GM18873 (cell line): ENCODE measurements around the gene GNAI3.

Experiments used
- ATAC-seq: cut with Tn5 transposase; IDR thresholded peaks from one replicate; pipeline ENCODE4 v1.9.1; 2021; ENCODE audit warnings: mild to moderate bottlenecking, moderate library complexity, moderate number of reproducible peaks; ENCODE audit not compliant: unreplicated experiment, low FRiP score

GNAI3 gene

DNA sequence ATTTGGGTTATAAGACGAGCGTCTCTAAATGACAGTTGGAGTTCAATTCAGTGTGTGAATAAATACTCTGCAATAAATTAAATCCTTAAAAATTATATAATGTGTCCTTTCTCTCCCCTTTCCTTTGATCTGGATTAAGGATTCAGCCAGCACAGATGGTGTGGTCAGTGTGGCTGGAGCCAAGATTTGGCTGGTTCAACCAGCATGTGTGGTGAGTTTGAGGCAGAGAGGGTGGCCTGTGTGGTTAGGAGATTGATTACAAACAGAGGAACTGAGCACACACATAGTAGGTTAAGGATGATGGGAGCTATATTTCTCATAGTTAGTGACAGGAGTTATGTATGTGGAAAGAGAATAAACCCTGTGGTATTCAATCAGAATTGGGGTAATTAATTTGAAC, 24.7 kb upstream of the GNAI3 start:
- no peak for ATAC-seq

DNA sequence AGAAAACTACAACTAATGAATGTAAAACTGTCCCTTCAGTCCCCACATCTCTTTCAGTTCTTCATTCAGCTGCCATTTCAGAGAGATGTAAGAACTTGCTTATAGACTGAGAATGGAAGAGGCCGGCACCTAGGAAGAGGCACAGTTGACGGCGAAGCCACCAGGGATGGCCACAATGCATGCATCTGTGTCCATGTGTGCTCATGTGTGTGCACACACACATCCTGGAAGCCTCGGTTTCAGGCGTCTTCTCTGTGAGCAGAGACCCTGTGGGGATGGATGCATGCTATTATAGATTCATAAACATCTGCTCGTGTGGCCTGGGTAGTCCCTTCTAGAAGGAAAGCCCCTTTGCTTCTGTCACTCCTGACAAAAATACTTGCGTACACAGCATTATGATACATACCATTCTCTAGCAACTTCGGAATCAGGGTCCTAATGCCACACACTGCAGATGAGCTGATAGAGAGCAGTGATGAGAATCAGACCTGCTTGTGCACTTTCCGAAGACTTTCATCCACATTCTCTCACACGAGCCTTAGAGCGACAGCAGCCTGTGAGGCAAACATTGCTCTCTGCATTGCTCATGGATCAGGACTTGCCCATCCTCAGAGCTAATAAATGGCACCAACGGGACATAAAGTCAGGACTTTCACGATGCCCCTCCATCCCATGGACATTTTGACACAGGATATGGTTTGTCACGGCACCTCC, 21.2 kb upstream of the GNAI3 start:
- ATAC-seq: peak; percentile 81

- ATAC-seq: no peak
These were observed 20.3 kb upstream of the GNAI3 start for GRCh38 chr1:109527846-109528695.

DNA sequence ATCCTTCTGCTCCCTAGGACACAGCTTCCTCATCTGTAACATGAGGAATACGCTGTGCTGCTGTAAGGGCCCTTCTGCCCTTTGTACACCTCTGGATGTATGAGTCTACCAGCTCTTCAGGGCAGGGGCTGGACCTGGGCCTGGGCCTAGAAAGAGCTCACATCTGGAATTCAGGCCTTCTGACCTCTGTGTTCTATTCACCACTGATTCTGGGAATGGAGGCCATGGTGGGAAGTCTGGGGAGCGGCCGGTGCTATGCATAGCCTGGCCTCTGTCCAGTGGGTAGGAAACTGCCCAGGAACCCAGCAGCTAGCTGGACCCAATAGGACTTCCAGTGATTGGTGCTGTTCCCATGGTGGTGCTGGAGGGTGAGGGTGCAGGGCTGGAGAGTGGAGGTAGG, 19.7 kb upstream of the GNAI3 start:
- ATAC-seq: no peak

GRCh38 chr1:109529881-109530456, 18.4 kb upstream of the GNAI3 start:
- no peak for ATAC-seq

DNA sequence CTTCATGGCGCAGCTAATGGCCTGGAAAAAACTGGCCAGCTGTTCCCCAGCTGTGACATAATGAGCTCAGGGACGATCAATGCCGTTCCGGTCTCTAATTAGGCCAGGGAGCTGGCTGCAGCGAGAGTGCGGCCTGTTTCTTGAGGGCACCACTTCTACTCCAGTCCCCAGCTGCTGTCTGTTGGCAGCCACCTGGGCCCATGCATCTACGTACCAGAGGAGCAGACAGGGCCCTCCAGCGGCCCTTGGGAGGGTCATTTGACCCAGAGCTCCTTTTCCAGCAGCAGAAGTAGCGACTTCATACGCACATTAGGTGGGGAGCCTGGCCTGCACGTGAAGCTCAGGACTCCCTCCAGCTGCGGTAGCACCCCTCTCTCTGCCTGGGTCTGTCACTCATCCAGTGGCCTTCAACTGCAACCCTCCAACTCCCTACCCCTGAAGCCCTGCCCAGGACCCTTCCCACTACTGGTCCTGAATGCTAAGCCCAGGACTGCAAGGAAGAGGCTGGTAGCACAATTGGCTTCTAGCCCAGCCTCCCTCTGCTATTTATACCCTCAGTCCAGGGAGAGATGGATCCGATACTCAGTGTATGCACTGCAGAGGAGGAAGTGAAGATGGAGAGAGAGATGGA, 17.8 kb upstream of the GNAI3 start:
- no peak for ATAC-seq

DNA sequence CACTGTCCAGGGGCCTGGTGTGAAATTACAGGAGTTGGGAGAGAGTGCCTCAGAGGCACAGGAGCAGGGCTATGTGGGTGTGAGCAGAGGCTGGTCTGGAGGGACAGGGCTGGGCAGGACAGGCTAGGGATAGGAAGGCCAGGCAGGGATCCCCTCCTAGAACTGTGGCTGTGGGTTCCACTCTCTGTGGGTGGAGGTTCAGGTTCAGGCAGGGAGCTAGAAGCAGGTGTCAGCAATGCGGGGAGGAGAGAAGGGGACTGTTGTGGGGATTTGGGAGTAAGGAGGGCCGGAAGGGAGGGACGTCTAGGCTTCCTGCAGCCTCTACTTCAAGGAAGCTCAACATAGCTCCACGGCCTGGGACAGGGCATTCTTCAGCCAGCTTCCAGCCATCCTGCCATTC, 17.0 kb upstream of the GNAI3 start:
- ATAC-seq: no peak

DNA sequence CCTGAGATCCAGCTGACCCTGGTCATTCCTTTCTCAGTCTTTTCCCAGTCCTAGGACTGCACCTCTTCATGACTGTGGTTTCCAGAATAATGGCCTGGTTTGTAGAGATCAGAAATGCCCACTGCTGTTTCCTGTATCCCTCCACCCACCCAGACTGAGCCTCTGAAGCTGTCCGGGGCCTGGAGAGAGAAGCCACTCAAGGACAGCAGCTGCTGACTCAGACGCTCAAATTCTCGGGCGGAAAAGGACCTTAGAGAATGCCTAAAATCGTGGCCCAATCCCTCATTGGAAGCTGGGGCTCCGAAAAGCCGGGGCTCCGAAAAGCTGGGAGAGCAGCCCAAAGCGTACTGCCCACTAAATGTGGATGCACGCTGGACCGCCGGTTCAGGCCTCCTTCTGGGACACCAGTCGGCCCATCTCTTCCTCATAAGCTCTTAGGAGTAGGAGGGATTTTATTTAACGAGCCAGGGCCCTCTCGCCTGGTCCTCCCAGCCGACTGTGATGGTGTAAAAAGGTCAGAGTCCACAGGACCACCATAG, 16.5 kb upstream of the GNAI3 start:
- ATAC-seq: no peak

DNA sequence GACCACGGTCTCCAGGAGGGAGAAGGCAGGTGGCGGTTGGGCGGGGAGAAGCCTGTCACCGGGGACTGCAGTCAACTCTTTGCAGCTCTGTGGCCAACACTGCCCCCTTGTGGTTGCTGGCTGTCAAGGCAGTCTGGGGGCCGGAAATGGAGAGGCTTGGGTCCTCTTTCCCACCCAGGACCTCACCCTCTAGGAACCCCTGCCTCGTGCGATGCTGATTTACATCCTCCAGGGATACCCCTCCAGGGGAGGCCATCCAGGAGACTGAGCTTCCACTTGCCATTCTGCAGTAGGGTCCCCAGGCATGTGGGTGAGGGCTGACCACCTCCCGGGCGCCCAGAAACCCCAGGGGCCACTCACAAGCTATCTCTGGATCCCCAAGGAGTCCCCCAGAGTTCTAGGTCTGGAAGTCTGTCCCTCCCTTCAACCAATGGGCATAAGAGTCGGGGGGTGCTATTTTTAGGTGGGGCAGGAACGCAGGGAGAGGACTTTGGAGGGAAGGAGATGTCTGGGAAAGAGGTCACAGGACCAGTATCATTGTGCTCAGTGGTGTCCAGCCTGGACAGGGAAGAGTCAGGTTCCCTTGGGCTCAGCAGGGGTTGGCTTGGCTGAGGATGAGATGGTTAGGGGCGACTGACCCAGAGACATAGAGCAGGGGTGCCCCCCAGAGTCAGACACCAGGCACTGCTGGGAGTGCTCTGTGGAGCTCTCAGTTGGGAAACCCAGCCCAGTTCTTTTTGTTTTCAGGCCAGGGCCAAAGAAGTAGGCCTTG, 15.9 kb upstream of the GNAI3 start:
- peak; percentile 58 for ATAC-seq

- ATAC-seq: no peak
These were observed 14.0 kb upstream of the GNAI3 start for GRCh38 chr1:109534307-109534858.

- ATAC-seq: no peak
These were observed 12.9 kb upstream of the GNAI3 start for GRCh38 chr1:109535481-109535880.

DNA sequence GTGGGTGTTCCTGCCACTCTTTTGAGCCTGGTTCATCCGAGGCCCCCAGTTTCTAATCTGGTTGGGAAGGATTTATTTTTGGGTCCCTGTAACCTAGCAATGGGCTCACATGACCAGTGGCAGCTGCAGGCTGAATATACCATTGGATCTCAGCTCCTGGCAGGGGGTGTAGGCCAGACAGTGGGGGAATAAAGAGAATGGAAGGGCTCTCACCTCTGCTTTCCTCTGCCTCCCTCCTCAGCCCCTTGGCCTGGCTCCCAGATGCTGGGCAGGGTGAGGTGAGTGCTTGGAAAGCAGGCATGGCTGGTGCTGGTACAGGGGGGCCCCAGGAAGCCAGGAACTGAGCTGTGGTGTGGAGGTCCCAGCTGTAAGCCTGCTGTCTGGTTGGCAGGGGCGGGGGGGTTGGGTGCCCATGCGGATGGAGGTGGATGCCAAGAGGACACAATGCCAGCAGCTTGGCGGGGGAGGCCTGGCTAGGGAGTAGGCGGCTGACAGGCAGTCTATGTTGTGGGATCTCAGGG, 12.4 kb upstream of the GNAI3 start:
- ATAC-seq: no peak

- ATAC-seq: no peak
These were observed 10.8 kb upstream of the GNAI3 start for GRCh38 chr1:109537450-109538178.

DNA sequence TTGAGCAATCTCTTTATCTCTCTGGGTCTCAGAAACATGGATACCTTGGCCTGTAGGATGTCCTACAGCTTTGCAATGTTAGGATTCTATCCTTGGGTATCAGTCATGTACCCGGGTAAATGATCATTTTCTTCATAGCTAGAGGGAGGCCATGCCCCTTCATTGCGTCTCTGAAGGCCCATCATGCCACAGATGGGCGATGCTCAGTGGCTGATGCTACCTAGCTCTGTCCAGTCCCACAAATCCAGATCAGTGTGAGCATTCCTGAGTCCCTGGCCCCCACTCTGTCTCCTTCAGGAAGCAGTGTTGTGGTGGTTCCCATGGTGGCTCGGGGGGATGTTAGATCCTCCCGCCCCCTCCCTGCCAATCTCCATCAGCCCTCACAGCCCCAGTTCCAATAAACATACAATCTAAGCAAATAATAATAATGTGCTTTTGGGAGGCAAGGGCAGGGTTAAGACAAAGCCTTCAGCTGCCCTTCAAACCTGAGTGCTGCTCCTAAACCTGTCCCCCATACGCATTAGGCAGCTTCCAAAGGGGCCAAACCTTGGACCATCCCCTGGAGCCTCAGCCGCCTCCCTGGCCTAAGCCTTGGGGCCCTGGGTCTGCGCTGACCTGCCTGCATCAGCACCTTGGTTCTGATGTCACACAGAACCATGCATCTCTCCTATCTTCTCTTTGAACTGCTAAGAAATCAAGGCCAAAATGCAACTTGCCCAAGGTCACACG, 9.4 kb upstream of the GNAI3 start:
- no peak for ATAC-seq

GRCh38 chr1:109539676-109540075, 8.7 kb upstream of the GNAI3 start, which contains the start of gene GPR61:
GPR61 (plus strand) TSS chr1:109539872; CDS start chr1:109543023, 3,151 bp downstream.
- ATAC-seq: no peak

GRCh38 chr1:109541102-109541501, 7.3 kb upstream of the GNAI3 start:
- ATAC-seq: no peak

- no peak for ATAC-seq
These were observed 5.8 kb upstream of the GNAI3 start for GRCh38 chr1:109542657-109543056.
